MM.1S (cell line): ENCODE data around the gene AKR7A3.
"Not testable (repeated sequence)": the region's sequence is repeated elsewhere in the genome, so short reads cannot be mapped to it uniquely, and the experiment has no call there.

Source experiments
- DNase-seq: peaks from one replicate; pipeline ENCODE4 v3.0.0-alpha.2; 2015
- H2AFZ ChIP-seq: fragments of 300-600 bp; sonication (generic); 2 replicates; pipeline ENCODE4 v1.6.0; 2016; ENCODE audit warnings: antibody characterized with exemption, low read length
- H3F3A ChIP-seq: fragments of 300-600 bp; sonication (generic); 2 replicates; pipeline ENCODE4 v1.6.1; 2016; ENCODE audit warnings: mild to moderate bottlenecking, antibody characterized with exemption, low read length, moderate library complexity, mixed read lengths; ENCODE audit not compliant: insufficient read depth
- H3K27ac ChIP-seq: fragments of 300-600 bp; sonication (generic); 2 replicates; pipeline ENCODE4 v1.5.1; 2016; ENCODE audit warnings: mild to moderate bottlenecking, low read length
- H3K27me3 ChIP-seq: fragments of 300-600 bp; sonication (generic); replicated peaks from 2 replicates; pipeline ENCODE4 v1.6.0; 2016; ENCODE audit warnings: low read length; ENCODE audit not compliant: insufficient read depth
- H3K36me3 ChIP-seq: fragments of 300-600 bp; sonication (generic); replicated peaks from 2 replicates; pipeline ENCODE4 v1.6.1; 2016; ENCODE audit warnings: mild to moderate bottlenecking, low read length, mixed read lengths; ENCODE audit not compliant: insufficient read depth
- H3K4me1 ChIP-seq: fragments of 300-600 bp; sonication (generic); 2 replicates; pipeline ENCODE4 v1.6.1; 2016; ENCODE audit warnings: low read length, mixed read lengths
- H3K4me2 ChIP-seq: fragments of 300-600 bp; sonication (generic); 2 replicates; pipeline ENCODE4 v1.6.0; 2016; ENCODE audit warnings: low read depth, low read length
- H3K4me3 ChIP-seq: fragments of 300-600 bp; sonication (generic); 2 replicates; pipeline ENCODE4 v1.5.1; 2016; ENCODE audit warnings: low read length, mixed read lengths
- H3K79me2 ChIP-seq: fragments of 300-600 bp; sonication (generic); 2 replicates; pipeline ENCODE4 v1.6.1; 2016; ENCODE audit warnings: mixed run types, low read length, mixed read lengths
- H3K9ac ChIP-seq: fragments of 300-600 bp; sonication (generic); 2 replicates; pipeline ENCODE4 v1.6.1; 2016; ENCODE audit warnings: low read length, mixed read lengths
- H3K9me2 ChIP-seq: fragments of 300-600 bp; sonication (generic); replicated peaks from 2 replicates; pipeline ENCODE4 v1.6.1; 2016; ENCODE audit warnings: mild to moderate bottlenecking, low read length, mixed read lengths; ENCODE audit not compliant: insufficient read depth
- H3K9me3 ChIP-seq: fragments of 300-600 bp; sonication (generic); replicated peaks from 2 replicates; pipeline ENCODE4 v1.6.1; 2016; ENCODE audit warnings: mild to moderate bottlenecking, low read length, mixed read lengths; ENCODE audit not compliant: insufficient read depth
- H4K20me1 ChIP-seq: fragments of 300-600 bp; sonication (generic); 2 replicates; pipeline ENCODE4 v1.6.1; 2016; ENCODE audit warnings: mild to moderate bottlenecking, low read length, moderate library complexity, mixed read lengths; ENCODE audit not compliant: insufficient read depth
- CTCF ChIP-seq: fragments of 300-600 bp; sonication (generic); IDR thresholded peaks from 2 replicates; pipeline ENCODE4 v1.5.1; 2016; ENCODE audit warnings: antibody characterized with exemption, low read length, mixed read lengths
- EZH2 ChIP-seq: fragments of 300-600 bp; sonication (generic); optimal IDR thresholded peaks from 2 replicates; pipeline ENCODE3; 2017; ENCODE audit warnings: low read depth, mild to moderate bottlenecking, antibody characterized with exemption, low read length, mixed read lengths
- EZH2phosphoT487 ChIP-seq: fragments of 300-600 bp; sonication (generic); IDR thresholded peaks from 2 replicates; pipeline ENCODE4 v1.6.1; 2018; ENCODE audit warnings: antibody characterized with exemption, low read length

The AKR7A3 gene

GRCh38 chr1:19307794-19308508 is 19.4 kb upstream of the AKR7A3 start:
- H3K9ac ChIP-seq = no peak overlapping the region
- no peak overlapping the region for H3K4me3 ChIP-seq
- no peaks in the 10 kb centered on the region for H3F3A ChIP-seq
- no peak overlapping the region for H3K4me2 ChIP-seq
- DNase-seq = no peak
- H3K36me3 ChIP-seq = no peaks in the 10 kb centered on the region; the same call in none of the 2 replicates
- no peaks in the 10 kb centered on the region for H3K9me2 ChIP-seq
- peaks cover 13% of the 10 kb centered on the region for H3K79me2 ChIP-seq
- TF ChIP-seq EZH2 (no peak), EZH2phosphoT487 (no peak), CTCF (no peak)
- no peaks in the 10 kb centered on the region for H4K20me1 ChIP-seq
- no peaks in the 10 kb centered on the region for H3K9me3 ChIP-seq
- no peak overlapping the region for H2AFZ ChIP-seq
- H3K27me3 ChIP-seq = no peaks in the 10 kb centered on the region
- H3K27ac ChIP-seq = no peak overlapping the region
- peaks cover 10% of the 10 kb centered on the region; the same call in 1 of the 2 replicates for H3K4me1 ChIP-seq

GRCh38 chr1:19306941-19307340 is 18.4 kb upstream of the AKR7A3 start:
- Histone ChIP-seq H3K27ac (no peak overlapping the region), H4K20me1 (no peaks in the 10 kb centered on the region), H3K9me2 (no peaks in the 10 kb centered on the region), H3K4me1 (peaks cover 10% of the 10 kb centered on the region; the same call in 1 of the 2 replicates), H3K9ac (no peak overlapping the region), H3K27me3 (no peaks in the 10 kb centered on the region), H2AFZ (no peak overlapping the region), H3K79me2 (peaks cover 13% of the 10 kb centered on the region), H3K36me3 (no peaks in the 10 kb centered on the region; the same call in none of the 2 replicates), H3K9me3 (no peaks in the 10 kb centered on the region), H3K4me3 (no peak overlapping the region), H3F3A (no peaks in the 10 kb centered on the region), H3K4me2 (no peak overlapping the region)
- no peak for DNase-seq
- no peak for TF ChIP-seq EZH2
- no peak for TF ChIP-seq EZH2phosphoT487
- TF ChIP-seq CTCF = no peak

GRCh38 chr1:19305880-19306279 is 17.3 kb upstream of the AKR7A3 start:
- no peak overlapping the region for H3K4me2 ChIP-seq
- H3F3A ChIP-seq = no peaks in the 10 kb centered on the region
- no peaks in the 10 kb centered on the region for H3K9me3 ChIP-seq
- no peak overlapping the region for H3K4me3 ChIP-seq
- H3K36me3 ChIP-seq = no peaks in the 10 kb centered on the region; the same call in none of the 2 replicates
- H3K4me1 ChIP-seq = peaks cover 4% of the 10 kb centered on the region; the same call in 1 of the 2 replicates
- H3K79me2 ChIP-seq = peaks cover 4% of the 10 kb centered on the region
- no peaks in the 10 kb centered on the region for H3K27me3 ChIP-seq
- TF ChIP-seq EZH2phosphoT487 = no peak
- TF ChIP-seq EZH2 = no peak
- no peak for TF ChIP-seq CTCF
- DNase-seq = no peak
- H3K9ac ChIP-seq = no peak overlapping the region
- no peaks in the 10 kb centered on the region for H4K20me1 ChIP-seq
- H2AFZ ChIP-seq = no peak overlapping the region
- H3K27ac ChIP-seq = no peak overlapping the region
- H3K9me2 ChIP-seq = no peaks in the 10 kb centered on the region

GRCh38 chr1:19304081-19304480 is 15.5 kb upstream of the AKR7A3 start:
- H3K9ac ChIP-seq, H3K27me3 ChIP-seq, H3K9me2 ChIP-seq, H3K4me1 ChIP-seq, H3K79me2 ChIP-seq, H3K36me3 ChIP-seq, H3F3A ChIP-seq, H2AFZ ChIP-seq, H3K27ac ChIP-seq, H4K20me1 ChIP-seq, DNase-seq, H3K9me3 ChIP-seq, H3K4me3 ChIP-seq, H3K4me2 ChIP-seq: not testable (repeated sequence)
